Lung (tissue), 12 donors: ENCODE results near the gene LTV1. TPM values are rescaled to one million over a fixed set of nuclear protein-coding genes. Genes with fewer than 3 reads are reported as not detected.
"Not testable (repeated sequence)": the region's sequence is repeated elsewhere in the genome, so short reads cannot be mapped to it uniquely, and the experiment has no call there.

Experiments used
- ATAC-seq: fragments of 200-7000 bp; cut with Tn5 transposase; one replicate; pipeline ENCODE4 v1.9.1; 2020; ENCODE audit warnings: moderate number of reproducible peaks; ENCODE audit not compliant: insufficient read depth, low FRiP score
- DNase-seq, 3 donors: peaks; one replicate each; pipeline ENCODE4 v3.0.0-alpha.2; 2013 to 2017
- H3K27ac ChIP-seq, 2 donors: one replicate each; pipeline ENCODE4 v1.5.1; 2013; ENCODE audit warnings: mild to moderate bottlenecking in 2 of 2, moderate library complexity in 2 of 2, control low read depth in 1 of 2, inconsistent platforms in 1 of 2, low read depth in 1 of 2, low read length in 1 of 2
- H3K27me3 ChIP-seq, 3 donors: one replicate each; pipeline ENCODE4 v1.5.1; 2013; ENCODE audit warnings: low read length in 2 of 3; ENCODE audit not compliant: control insufficient read depth in 3 of 3, insufficient read depth in 3 of 3
- H3K36me3 ChIP-seq, 4 donors: one replicate each; pipeline ENCODE4 v1.5.1; 2013; ENCODE audit warnings: low read length in 4 of 4, mild to moderate bottlenecking in 1 of 4, moderate library complexity in 1 of 4; ENCODE audit not compliant: control insufficient read depth in 4 of 4, insufficient read depth in 4 of 4
- H3K4me1 ChIP-seq, 5 donors: one replicate each; pipeline ENCODE4 v1.5.1; 2013; ENCODE audit warnings: low read length in 5 of 5, mild to moderate bottlenecking in 2 of 5, moderate library complexity in 1 of 5; ENCODE audit not compliant: control insufficient read depth in 5 of 5, insufficient read depth in 5 of 5
- H3K4me3 ChIP-seq: one replicate; pipeline ENCODE4 v1.5.1; 2013; ENCODE audit warnings: mild to moderate bottlenecking, control low read depth, moderate library complexity
- H3K9ac ChIP-seq, 2 donors: one replicate each; pipeline ENCODE4 v1.5.1; 2013; ENCODE audit warnings: low read length in 2 of 2, control low read depth in 1 of 2; ENCODE audit not compliant: insufficient read depth in 1 of 2
- H3K9me3 ChIP-seq, 4 donors: one replicate each; pipeline ENCODE4 v1.5.1; 2013; ENCODE audit warnings: low read length in 3 of 4, mild to moderate bottlenecking in 1 of 4, moderate library complexity in 1 of 4; ENCODE audit not compliant: control insufficient read depth in 4 of 4, insufficient read depth in 3 of 4
- WGBS, 2 donors: extraction: QIAGEN DNeasy Blood & Tissue Kit; methylation state at CpG; one replicate each; pipeline ENCODE4 v1.1.7; 2013; 5-methylcytosine and 5-hydroxymethylcytosine counted together
- polyA plus RNA-seq, 2 donors: library from polyadenylated mRNA; stranded (reverse); fragments of 200-250 nt; gene quantifications; one replicate each; pipeline ENCODE4 v1.2.1, GENCODE V29; 2013
- total RNA-seq, 2 donors: library from RNA; depleted of rRNA in 1 of 2; stranded (reverse); fragments of >200 nt in 1 of 2; gene quantifications; one replicate each; pipeline ENCODE4 v1.2.1, GENCODE V29; 2014 to 2021
- TF ChIP-seq, protein P1 (sequence below): IDR thresholded peaks from 2 replicates; pipeline ENCODE4 v1.5.1; 2012; ENCODE audit warnings: mild to moderate bottlenecking; ENCODE audit errors: control extremely low read depth, extremely low read depth
- donor health status: control.
- donor health status: control.
- donor health status: Bipolar disorder and iron deficiency.
- donor health status: healthy.
- donor health status: DM: yes; HTN: yes; CAD: no.

LTV1 gene
- total and polyA plus RNA-seq, 4 donors, result 15.6 to 31.9 (median 26.4) TPM

DNA sequence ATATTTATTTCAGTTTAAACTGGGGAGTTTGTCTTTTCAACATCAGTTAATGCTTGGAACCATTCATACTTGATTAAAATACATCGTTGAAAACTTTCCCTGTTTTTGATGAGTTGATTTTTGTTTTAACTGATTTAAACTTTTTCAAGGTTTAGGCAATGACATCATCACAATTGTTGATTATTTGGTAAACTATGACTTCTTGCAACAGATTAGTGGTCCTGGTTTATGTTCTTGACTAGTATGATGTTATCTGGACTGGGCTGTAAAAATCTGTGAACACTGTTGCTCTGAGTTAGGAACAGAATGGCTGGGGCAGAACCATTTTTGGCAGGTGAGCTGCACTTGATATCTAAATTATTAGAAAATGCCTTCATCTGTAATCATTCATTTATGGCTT, 21.1 kb downstream of the LTV1 start, which contains the start of gene ZC2HC1B:
ZC2HC1B (plus strand) TSS at position 241 of the 400 bp plus-strand sequence; CDS start at position 307, 66 bp downstream.
- Histone ChIP-seq H3K27me3 (no peaks in the 10 kb centered on the region), H3K4me3 (no peak within 1 kb of the TSS), H3K9ac (no peak within 1 kb of the TSS), H3K27ac (no peak within 1 kb of the TSS), H3K9me3 (peaks cover 0 to 3% (median 0%) of the 10 kb centered on the region in 4 donors), H3K4me1 (no peaks in the 10 kb centered on the region), H3K36me3 (peaks cover 12 to 27% (median 22%) of the 10 kb centered on the region in 4 donors)
- ATAC-seq (no peak), DNase-seq (no peak)
- 92 to 99% methylated on average over 1 of the region's 1 CpG for WGBS, 2 donors
- TF ChIP-seq, protein P1, sequence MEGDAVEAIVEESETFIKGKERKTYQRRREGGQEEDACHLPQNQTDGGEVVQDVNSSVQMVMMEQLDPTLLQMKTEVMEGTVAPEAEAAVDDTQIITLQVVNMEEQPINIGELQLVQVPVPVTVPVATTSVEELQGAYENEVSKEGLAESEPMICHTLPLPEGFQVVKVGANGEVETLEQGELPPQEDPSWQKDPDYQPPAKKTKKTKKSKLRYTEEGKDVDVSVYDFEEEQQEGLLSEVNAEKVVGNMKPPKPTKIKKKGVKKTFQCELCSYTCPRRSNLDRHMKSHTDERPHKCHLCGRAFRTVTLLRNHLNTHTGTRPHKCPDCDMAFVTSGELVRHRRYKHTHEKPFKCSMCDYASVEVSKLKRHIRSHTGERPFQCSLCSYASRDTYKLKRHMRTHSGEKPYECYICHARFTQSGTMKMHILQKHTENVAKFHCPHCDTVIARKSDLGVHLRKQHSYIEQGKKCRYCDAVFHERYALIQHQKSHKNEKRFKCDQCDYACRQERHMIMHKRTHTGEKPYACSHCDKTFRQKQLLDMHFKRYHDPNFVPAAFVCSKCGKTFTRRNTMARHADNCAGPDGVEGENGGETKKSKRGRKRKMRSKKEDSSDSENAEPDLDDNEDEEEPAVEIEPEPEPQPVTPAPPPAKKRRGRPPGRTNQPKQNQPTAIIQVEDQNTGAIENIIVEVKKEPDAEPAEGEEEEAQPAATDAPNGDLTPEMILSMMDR, result no peak

DNA sequence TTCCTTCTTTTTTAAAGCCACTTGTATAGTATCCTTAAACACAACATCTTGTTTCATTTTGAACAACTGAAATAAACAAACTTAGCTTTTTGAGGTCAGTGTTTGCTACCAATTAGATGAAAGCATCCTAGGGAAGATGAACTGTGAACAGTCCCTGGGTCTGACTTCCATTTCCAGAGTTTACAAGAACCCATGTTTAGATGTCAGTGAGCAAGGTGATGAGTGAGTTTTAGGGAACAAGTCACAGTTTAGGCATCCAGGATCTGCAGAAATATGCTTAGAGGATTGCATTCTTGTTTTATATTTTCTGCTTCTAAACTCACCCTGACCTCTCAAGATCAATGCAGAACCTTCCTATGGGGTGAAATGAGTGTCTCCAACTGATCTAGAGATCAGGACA, 24.1 kb downstream of the LTV1 start:
- H3K27ac ChIP-seq, result no peak overlapping the region
- no peaks in the 10 kb centered on the region for H3K4me1 ChIP-seq
- no peak for DNase-seq
- TF ChIP-seq, protein P1, result no peak
- H3K4me3 ChIP-seq, result no peak overlapping the region
- peaks cover 0 to 3% (median 0%) of the 10 kb centered on the region in 4 donors for H3K9me3 ChIP-seq
- peaks cover 0 to 16% (median 6%) of the 10 kb centered on the region in 4 donors for H3K36me3 ChIP-seq
- H3K9ac ChIP-seq, result no peak overlapping the region
- H3K27me3 ChIP-seq, result no peaks in the 10 kb centered on the region
- no peak for ATAC-seq

DNA sequence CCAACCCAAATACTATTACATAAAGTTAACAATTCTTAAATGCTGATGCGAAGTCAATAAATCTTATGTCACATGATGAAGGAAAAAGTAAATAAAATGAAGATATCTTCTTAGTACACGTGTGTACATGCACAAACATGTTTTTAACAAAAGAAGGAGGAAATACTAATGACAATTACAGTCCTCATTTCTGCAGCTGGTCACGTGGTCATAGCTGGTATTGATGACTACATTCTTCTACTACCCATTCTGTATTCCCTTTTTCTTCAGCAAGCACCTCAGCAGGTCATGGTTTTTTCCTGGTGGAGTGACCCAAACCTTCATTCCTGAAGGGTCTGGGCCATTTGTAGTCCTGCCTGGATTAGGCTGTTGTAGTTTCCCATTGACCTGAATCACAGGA, 25.7 kb downstream of the LTV1 start:
- H3K27me3 ChIP-seq, H3K4me3 ChIP-seq, H3K9ac ChIP-seq, H3K4me1 ChIP-seq, H3K27ac ChIP-seq, H3K9me3 ChIP-seq, ATAC-seq, DNase-seq: not testable (repeated sequence)
- peaks cover 0 to 16% (median 5%) of the 10 kb centered on the region in 4 donors for H3K36me3 ChIP-seq
- 95% methylated on average over 3 of the region's 3 CpGs for WGBS, 2 donors

DNA sequence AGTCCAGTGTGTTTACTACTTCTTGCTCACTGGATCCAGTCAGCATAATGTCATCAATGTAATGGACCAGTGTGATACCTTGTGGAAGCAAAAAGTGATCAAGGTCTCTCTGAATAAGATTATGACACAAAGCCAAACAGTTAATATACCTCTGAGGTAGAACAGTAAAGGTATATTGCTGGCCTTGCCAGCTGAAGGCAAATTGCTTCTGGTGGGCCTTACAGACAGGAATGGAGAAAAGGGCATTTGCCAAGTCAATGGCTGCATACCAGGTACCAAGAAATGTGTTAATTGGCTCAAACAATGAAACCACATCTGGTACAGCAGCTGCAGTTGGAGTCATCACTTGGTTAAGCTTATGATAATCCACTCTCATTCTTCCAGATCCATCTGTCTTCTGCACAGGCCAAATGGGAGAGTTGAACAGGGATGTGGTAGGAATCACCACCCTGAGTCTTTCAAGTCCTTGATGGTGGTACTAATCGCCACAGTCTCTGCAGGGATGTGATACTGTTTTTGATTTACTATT, 28.1 kb downstream of the LTV1 start:
- not testable (repeated sequence) for H3K4me1 ChIP-seq, DNase-seq, H3K4me3 ChIP-seq, H3K9me3 ChIP-seq, H3K9ac ChIP-seq, H3K27me3 ChIP-seq, H3K27ac ChIP-seq, ATAC-seq, H3K36me3 ChIP-seq
- WGBS, 2 donors, result 95 to 97% methylated on average over 1 of the region's 1 CpG
